GM19099 (cell line): ENCODE data around the gene SPECC1L.

ENCODE experiments used
- POLR2A ChIP-seq: IDR thresholded peaks from 3 replicates; pipeline ENCODE4 v1.6.1; 2011; ENCODE audit warnings: low read depth; ENCODE audit not compliant: insufficient read length; ENCODE audit errors: extremely low read depth

Gene SPECC1L

GRCh38 chr22:24401931-24402367 is 131.3 kb downstream of the SPECC1L start:
- TF ChIP-seq POLR2A, result no peak

- no peak for TF ChIP-seq POLR2A
Observed at GRCh38 chr22:24402460-24403192, 132.0 kb downstream of the SPECC1L start.

GRCh38 chr22:24403346-24403745 is 132.7 kb downstream of the SPECC1L start:
- TF ChIP-seq POLR2A, result no peak

- TF ChIP-seq POLR2A, result no peak
Observed at GRCh38 chr22:24404561-24405275, 134.1 kb downstream of the SPECC1L start.

GRCh38 chr22:24405631-24406321 is 135.1 kb downstream of the SPECC1L start:
- TF ChIP-seq POLR2A, result no peak

GRCh38 chr22:24406322-24407277 is 136.0 kb downstream of the SPECC1L start:
- no peak for TF ChIP-seq POLR2A

GRCh38 chr22:24407278-24407665 is 136.6 kb downstream of the SPECC1L start:
- no peak for TF ChIP-seq POLR2A

GRCh38 chr22:24407884-24408283 is 137.3 kb downstream of the SPECC1L start:
- TF ChIP-seq POLR2A, result no peak

- TF ChIP-seq POLR2A, result no peak
Observed at GRCh38 chr22:24408630-24409029, 138.0 kb downstream of the SPECC1L start.

- no peak for TF ChIP-seq POLR2A
Observed at GRCh38 chr22:24409707-24410106, 139.1 kb downstream of the SPECC1L start.

GRCh38 chr22:24410110-24410856 is 139.7 kb downstream of the SPECC1L start:
- no peak for TF ChIP-seq POLR2A

GRCh38 chr22:24411256-24412004 is 140.8 kb downstream of the SPECC1L start:
- TF ChIP-seq POLR2A, result no peak

GRCh38 chr22:24412274-24412673 is 141.6 kb downstream of the SPECC1L start:
- TF ChIP-seq POLR2A, result no peak
